Liver (tissue), 9 donors: ENCODE data around the gene MAGEB2. TPM values are rescaled to one million over a fixed set of nuclear protein-coding genes. Genes with fewer than 3 reads are reported as not detected.

Experiments
- DNase-seq: peaks from one replicate; pipeline ENCODE4 v3.0.0-alpha.2; 2017; ENCODE audit warnings: low spot score
- H3K27ac ChIP-seq, 2 donors: one replicate each; pipeline ENCODE4 v1.7.0; 2013; ENCODE audit warnings: inconsistent platforms in 2 of 2, low read length in 2 of 2, control low read depth in 1 of 2, low read depth in 1 of 2, mild to moderate bottlenecking in 1 of 2
- H3K27me3 ChIP-seq, 4 donors: one replicate each; pipeline versions ENCODE4 v1.6.1 to v1.7.0; 2013; ENCODE audit warnings: low read length in 3 of 4, inconsistent platforms in 1 of 4, mild to moderate bottlenecking in 1 of 4, moderate library complexity in 1 of 4; ENCODE audit not compliant: control insufficient read depth in 4 of 4, insufficient read depth in 4 of 4
- H3K36me3 ChIP-seq, 4 donors: one replicate each; pipeline versions ENCODE4 v1.6.1 to v1.7.0; 2013; ENCODE audit warnings: low read length in 3 of 4, mild to moderate bottlenecking in 3 of 4, low read depth in 1 of 4, moderate library complexity in 1 of 4; ENCODE audit not compliant: control insufficient read depth in 4 of 4, insufficient read depth in 3 of 4
- H3K4me1 ChIP-seq, 4 donors: one replicate each; pipeline versions ENCODE4 v1.6.1 to v1.7.0; 2013; ENCODE audit warnings: low read length in 3 of 4, mild to moderate bottlenecking in 3 of 4, moderate library complexity in 1 of 4; ENCODE audit not compliant: control insufficient read depth in 4 of 4, insufficient read depth in 4 of 4
- H3K4me3 ChIP-seq, 3 donors: one replicate each; pipeline versions ENCODE4 v1.6.1 to v1.7.0; 2013; ENCODE audit warnings: low read length in 3 of 3, control low read depth in 1 of 3, low read depth in 1 of 3, mild to moderate bottlenecking in 1 of 3
- H3K9ac ChIP-seq, 2 donors: one replicate each; pipeline ENCODE4 v1.7.0; 2013; ENCODE audit warnings: low read length in 2 of 2, mild to moderate bottlenecking in 2 of 2, moderate library complexity in 2 of 2, control low read depth in 1 of 2, low read depth in 1 of 2
- H3K9me3 ChIP-seq, 4 donors: one replicate each; pipeline versions ENCODE4 v1.6.1 to v1.7.0; 2013; ENCODE audit warnings: low read length in 3 of 4; ENCODE audit not compliant: control insufficient read depth in 4 of 4
- EGR1 ChIP-seq, 2 donors: IDR thresholded peaks; 2 replicates each; pipeline ENCODE4 v1.6.1; 2016 to 2018; ENCODE audit warnings: antibody characterized with exemption in 2 of 2, low read depth in 2 of 2
- FOXA1 ChIP-seq: IDR thresholded peaks from 2 replicates; pipeline ENCODE4 v1.6.1; 2016; ENCODE audit warnings: antibody characterized with exemption
- FOXA2 ChIP-seq: IDR thresholded peaks from 2 replicates; pipeline ENCODE4 v1.6.1; 2016; ENCODE audit warnings: antibody characterized with exemption
- GABPA ChIP-seq, 2 donors: IDR thresholded peaks in 1 of 2; conservative IDR thresholded peaks in 1 of 2; 2 replicates each; pipeline ENCODE4 v1.6.1; 2016; ENCODE audit warnings: antibody characterized with exemption in 2 of 2, mild to moderate bottlenecking in 1 of 2, moderate library complexity in 1 of 2
- HNF4A ChIP-seq, 2 donors: conservative IDR thresholded peaks; 2 replicates each; pipeline ENCODE4 v1.6.1; 2016; ENCODE audit warnings: antibody characterized with exemption in 2 of 2, mild to moderate bottlenecking in 2 of 2
- JUND ChIP-seq, 2 donors: IDR thresholded peaks; 2 replicates each; pipeline ENCODE4 v1.6.1; 2016; ENCODE audit warnings: antibody characterized with exemption in 2 of 2
- NR2F2 ChIP-seq: IDR thresholded peaks from 2 replicates; pipeline ENCODE4 v1.6.1; 2016; ENCODE audit warnings: antibody characterized with exemption
- RAD21 ChIP-seq, 2 donors: IDR thresholded peaks; 2 replicates each; pipeline ENCODE4 v1.6.1; 2016; ENCODE audit warnings: antibody characterized with exemption in 2 of 2, mild to moderate bottlenecking in 2 of 2
- RXRA ChIP-seq, 2 donors: IDR thresholded peaks; 2 replicates each; pipeline ENCODE4 v1.6.1; 2017 to 2018; ENCODE audit warnings: antibody characterized with exemption in 2 of 2, mild to moderate bottlenecking in 1 of 2
- SP1 ChIP-seq: IDR thresholded peaks from 2 replicates; pipeline ENCODE4 v1.6.1; 2018; ENCODE audit warnings: antibody characterized with exemption, mild to moderate bottlenecking
- TAF1 ChIP-seq: conservative IDR thresholded peaks from 2 replicates; pipeline ENCODE4 v1.6.1; 2016; ENCODE audit warnings: antibody characterized with exemption, mild to moderate bottlenecking
- YY1 ChIP-seq: IDR thresholded peaks from 2 replicates; pipeline ENCODE4 v1.6.1; 2016; ENCODE audit warnings: antibody characterized with exemption, mild to moderate bottlenecking
- WGBS: extraction: QIAGEN DNeasy Blood & Tissue Kit; methylation state at CpG from one replicate; pipeline ENCODE4 v1.1.7; 2013; 5-methylcytosine and 5-hydroxymethylcytosine counted together
- polyA plus RNA-seq, 2 donors: library from polyadenylated mRNA; stranded (reverse) in 1 of 2; unstranded in 1 of 2; fragments of 200-250 nt in 1 of 2; fragments of >200 nt in 1 of 2; fragmentation: Nextera tagmentation in 1 of 2; extraction: Ambion mirVana in 1 of 2; gene quantifications; one replicate each; pipeline versions ENCODE4 v1.2.1 to v1.2.3, GENCODE V29; 2013 to 2015
- total RNA-seq, 2 donors: library from RNA; depleted of rRNA; stranded (reverse); fragments of >200 nt; gene quantifications; one replicate each; pipeline ENCODE4 v1.2.3, GENCODE V29; 2014
- TF ChIP-seq, protein P1 (sequence below): IDR thresholded peaks from 2 replicates; pipeline ENCODE4 v1.6.1; 2016; ENCODE audit warnings: antibody characterized with exemption
- TF ChIP-seq, protein P2 (sequence below): IDR thresholded peaks from 2 replicates; pipeline ENCODE4 v1.6.1; 2016; ENCODE audit warnings: antibody characterized with exemption
- TF ChIP-seq, protein P3 (sequence below): IDR thresholded peaks from 2 replicates; pipeline ENCODE4 v1.6.1; 2016; ENCODE audit warnings: antibody characterized with exemption, mild to moderate bottlenecking
- TF ChIP-seq, protein P4 (sequence below): fragments of 150-350 bp; IDR thresholded peaks from 2 replicates; pipeline ENCODE4 v1.5.1; 2017; ENCODE audit warnings: improper control_type of control experiment, low read depth, low read length; ENCODE audit not compliant: missing input control
- TF ChIP-seq, protein P5 (sequence below): IDR thresholded peaks from 2 replicates; pipeline ENCODE4 v1.6.1; 2016; ENCODE audit warnings: antibody characterized with exemption
- donor health status: healthy.
- donor health status: healthy.
- donor health status: healthy.
- donor health status: healthy.
- donor health status: healthy.

MAGEB2 gene
- total and polyA plus RNA-seq, 4 donors, result not detected

DNA sequence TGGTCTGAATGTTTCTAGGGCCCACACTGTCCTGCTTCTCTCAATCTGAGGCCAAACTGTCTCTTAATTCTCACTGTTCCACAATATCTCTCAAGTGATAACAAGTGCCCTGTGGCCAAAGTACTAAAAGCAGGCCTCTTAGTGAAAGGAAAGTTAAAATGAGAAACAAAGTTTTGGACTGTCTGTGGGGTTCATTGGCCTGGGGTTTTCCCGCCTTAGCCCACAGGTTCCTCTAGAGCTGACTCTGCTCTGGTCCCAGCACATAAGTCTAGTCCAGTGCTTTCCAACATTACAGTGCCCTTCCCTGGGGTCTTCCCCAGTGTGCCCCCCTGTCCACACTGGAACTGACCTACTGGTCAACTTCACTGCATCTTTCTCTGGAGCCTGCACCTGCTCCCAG lies 37.9 kb downstream of the MAGEB2 start:
- Histone ChIP-seq H3K4me3 (no peak overlapping the region), H3K36me3 (no peaks in the 10 kb centered on the region), H3K9me3 (no peaks in the 10 kb centered on the region), H3K9ac (no peak overlapping the region), H3K27ac (no peak overlapping the region), H3K4me1 (no peaks in the 10 kb centered on the region), H3K27me3 (no peaks in the 10 kb centered on the region)
- 84% methylated on average over 1 of the region's 1 CpG for WGBS
- TF ChIP-seq GABPA (IDR thresholded peaks at IDR 0.05 in 1 of 2, conservative IDR thresholded peaks at IDR 0.05 in 1 of 2) (no peak), TAF1 (no peak), SP1 (no peak)
- TF ChIP-seq, protein P1, sequence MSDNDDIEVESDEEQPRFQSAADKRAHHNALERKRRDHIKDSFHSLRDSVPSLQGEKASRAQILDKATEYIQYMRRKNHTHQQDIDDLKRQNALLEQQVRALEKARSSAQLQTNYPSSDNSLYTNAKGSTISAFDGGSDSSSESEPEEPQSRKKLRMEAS, result no peak
- no peak for DNase-seq

DNA sequence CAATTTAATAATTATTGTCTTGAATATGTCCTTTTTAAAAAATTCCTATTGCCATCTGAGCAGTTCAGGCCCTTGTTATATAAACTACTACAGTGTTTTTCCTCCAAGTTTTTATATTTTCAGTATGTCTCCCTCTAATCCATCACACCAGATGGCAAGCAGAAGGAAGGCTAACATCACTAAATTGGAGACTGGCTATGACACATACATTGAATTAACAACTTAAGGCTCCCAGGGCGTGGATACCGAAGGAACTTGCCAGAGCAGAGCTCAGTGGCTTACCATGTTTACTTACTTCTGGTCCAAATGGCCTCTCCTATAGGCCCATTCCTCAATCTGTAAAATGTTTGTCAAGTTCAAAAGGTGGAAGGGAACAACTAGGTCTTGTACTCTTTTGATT lies 44.6 kb downstream of the MAGEB2 start:
- Histone ChIP-seq H3K27ac (no peak overlapping the region), H3K9ac (no peak overlapping the region), H3K36me3 (no peaks in the 10 kb centered on the region), H3K4me3 (no peak overlapping the region), H3K4me1 (no peaks in the 10 kb centered on the region), H3K9me3 (no peaks in the 10 kb centered on the region), H3K27me3 (no peaks in the 10 kb centered on the region)
- 88% methylated on average over 2 of the region's 2 CpGs for WGBS
- TF ChIP-seq TAF1 (no peak), FOXA1 (no peak), RXRA (IDR thresholded peaks at IDR 0.05) (no peak), YY1 (no peak), FOXA2 (no peak), HNF4A (conservative IDR thresholded peaks at IDR 0.05) (no peak), NR2F2 (no peak), RAD21 (IDR thresholded peaks at IDR 0.05) (no peak), GABPA (IDR thresholded peaks at IDR 0.05 in 1 of 2, conservative IDR thresholded peaks at IDR 0.05 in 1 of 2) (no peak), EGR1 (IDR thresholded peaks at IDR 0.05; ENCODE audit: low read depth in 2 of 2) (no peak), JUND (IDR thresholded peaks at IDR 0.05) (no peak)
- TF ChIP-seq, protein P2, sequence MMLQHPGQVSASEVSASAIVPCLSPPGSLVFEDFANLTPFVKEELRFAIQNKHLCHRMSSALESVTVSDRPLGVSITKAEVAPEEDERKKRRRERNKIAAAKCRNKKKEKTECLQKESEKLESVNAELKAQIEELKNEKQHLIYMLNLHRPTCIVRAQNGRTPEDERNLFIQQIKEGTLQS, result no peak
- TF ChIP-seq, protein P3, sequence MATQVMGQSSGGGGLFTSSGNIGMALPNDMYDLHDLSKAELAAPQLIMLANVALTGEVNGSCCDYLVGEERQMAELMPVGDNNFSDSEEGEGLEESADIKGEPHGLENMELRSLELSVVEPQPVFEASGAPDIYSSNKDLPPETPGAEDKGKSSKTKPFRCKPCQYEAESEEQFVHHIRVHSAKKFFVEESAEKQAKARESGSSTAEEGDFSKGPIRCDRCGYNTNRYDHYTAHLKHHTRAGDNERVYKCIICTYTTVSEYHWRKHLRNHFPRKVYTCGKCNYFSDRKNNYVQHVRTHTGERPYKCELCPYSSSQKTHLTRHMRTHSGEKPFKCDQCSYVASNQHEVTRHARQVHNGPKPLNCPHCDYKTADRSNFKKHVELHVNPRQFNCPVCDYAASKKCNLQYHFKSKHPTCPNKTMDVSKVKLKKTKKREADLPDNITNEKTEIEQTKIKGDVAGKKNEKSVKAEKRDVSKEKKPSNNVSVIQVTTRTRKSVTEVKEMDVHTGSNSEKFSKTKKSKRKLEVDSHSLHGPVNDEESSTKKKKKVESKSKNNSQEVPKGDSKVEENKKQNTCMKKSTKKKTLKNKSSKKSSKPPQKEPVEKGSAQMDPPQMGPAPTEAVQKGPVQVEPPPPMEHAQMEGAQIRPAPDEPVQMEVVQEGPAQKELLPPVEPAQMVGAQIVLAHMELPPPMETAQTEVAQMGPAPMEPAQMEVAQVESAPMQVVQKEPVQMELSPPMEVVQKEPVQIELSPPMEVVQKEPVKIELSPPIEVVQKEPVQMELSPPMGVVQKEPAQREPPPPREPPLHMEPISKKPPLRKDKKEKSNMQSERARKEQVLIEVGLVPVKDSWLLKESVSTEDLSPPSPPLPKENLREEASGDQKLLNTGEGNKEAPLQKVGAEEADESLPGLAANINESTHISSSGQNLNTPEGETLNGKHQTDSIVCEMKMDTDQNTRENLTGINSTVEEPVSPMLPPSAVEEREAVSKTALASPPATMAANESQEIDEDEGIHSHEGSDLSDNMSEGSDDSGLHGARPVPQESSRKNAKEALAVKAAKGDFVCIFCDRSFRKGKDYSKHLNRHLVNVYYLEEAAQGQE, result no peak
- TF ChIP-seq, protein P4, sequence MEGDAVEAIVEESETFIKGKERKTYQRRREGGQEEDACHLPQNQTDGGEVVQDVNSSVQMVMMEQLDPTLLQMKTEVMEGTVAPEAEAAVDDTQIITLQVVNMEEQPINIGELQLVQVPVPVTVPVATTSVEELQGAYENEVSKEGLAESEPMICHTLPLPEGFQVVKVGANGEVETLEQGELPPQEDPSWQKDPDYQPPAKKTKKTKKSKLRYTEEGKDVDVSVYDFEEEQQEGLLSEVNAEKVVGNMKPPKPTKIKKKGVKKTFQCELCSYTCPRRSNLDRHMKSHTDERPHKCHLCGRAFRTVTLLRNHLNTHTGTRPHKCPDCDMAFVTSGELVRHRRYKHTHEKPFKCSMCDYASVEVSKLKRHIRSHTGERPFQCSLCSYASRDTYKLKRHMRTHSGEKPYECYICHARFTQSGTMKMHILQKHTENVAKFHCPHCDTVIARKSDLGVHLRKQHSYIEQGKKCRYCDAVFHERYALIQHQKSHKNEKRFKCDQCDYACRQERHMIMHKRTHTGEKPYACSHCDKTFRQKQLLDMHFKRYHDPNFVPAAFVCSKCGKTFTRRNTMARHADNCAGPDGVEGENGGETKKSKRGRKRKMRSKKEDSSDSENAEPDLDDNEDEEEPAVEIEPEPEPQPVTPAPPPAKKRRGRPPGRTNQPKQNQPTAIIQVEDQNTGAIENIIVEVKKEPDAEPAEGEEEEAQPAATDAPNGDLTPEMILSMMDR, result no peak
- TF ChIP-seq, protein P5, sequence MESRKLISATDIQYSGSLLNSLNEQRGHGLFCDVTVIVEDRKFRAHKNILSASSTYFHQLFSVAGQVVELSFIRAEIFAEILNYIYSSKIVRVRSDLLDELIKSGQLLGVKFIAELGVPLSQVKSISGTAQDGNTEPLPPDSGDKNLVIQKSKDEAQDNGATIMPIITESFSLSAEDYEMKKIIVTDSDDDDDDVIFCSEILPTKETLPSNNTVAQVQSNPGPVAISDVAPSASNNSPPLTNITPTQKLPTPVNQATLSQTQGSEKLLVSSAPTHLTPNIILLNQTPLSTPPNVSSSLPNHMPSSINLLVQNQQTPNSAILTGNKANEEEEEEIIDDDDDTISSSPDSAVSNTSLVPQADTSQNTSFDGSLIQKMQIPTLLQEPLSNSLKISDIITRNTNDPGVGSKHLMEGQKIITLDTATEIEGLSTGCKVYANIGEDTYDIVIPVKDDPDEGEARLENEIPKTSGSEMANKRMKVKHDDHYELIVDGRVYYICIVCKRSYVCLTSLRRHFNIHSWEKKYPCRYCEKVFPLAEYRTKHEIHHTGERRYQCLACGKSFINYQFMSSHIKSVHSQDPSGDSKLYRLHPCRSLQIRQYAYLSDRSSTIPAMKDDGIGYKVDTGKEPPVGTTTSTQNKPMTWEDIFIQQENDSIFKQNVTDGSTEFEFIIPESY, result no peak
- TF ChIP-seq, protein P1, result no peak
- DNase-seq, result no peak
